GM19240 (cell line): ENCODE measurements around the gene CLEC4D.
"Not testable (repeated sequence)": the region's sequence is repeated elsewhere in the genome, so short reads cannot be mapped to it uniquely, and the experiment has no call there.

ENCODE experiments used
- DNase-seq: peaks from one replicate; pipeline ENCODE4 v3.0.0; 2011; ENCODE audit warnings: low spot score; ENCODE audit not compliant: insufficient read length

CLEC4D gene

DNA sequence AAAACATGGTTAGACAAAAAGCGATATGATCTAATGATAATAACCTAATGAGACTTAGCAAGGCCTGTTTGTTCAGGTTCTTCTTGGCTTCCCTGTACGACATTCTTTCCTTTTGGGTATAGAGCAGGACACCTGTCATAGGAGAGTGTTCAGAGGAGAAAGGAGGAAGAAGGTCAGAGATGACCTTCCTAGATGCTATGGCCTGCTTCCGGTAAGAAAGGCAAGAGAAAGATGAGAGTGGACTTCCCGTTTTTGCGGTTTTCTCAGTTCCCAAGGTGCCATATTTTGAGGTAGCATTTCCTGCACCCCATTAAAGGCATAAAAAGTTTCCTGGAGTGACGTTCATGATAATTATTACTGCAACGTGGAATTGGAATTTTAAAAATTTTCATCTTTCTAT lies 18.7 kb downstream of the CLEC4D start:
- no peak for DNase-seq

DNA sequence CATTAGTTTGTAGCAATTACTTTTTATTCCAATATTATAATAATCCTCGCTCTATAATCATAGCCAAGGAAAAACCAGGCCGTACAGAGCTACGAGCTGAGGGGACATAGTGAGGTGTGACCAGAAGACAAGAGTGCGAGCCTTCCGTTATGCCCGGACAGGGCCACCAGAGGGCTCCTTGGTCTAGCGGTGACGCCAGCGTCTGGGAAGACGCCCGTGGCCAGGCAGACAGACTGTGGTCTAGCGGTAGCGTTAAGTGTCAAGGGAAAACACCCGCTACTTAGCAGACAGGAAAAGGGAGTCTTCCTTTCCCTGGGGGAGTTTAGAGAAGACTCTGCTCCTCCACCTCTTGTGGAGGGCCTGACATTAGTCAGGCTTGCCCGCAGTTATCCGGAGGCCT lies 24.5 kb downstream of the CLEC4D start:
- not testable (repeated sequence) for DNase-seq

DNA sequence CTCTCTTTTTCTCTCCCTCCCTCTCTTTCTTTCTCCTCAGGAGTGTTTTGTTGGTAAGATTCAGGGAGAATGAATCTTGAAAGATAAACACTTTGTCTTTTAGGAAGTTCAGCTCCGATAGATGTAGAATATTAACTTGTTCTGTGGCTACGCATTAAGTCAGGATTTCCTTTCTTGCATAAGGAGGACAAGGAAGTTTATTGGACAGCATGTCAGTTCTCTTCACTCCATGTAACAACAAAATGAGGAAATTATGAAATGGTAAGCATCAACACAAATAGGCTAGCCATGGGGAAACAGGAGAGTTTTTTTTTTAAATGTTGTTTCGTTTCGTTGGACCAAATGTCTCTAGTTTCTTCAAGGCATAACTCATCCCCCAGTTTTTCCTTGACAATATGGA lies 27.5 kb downstream of the CLEC4D start, which contains the start of gene CLEC4E:
TSS of gene CLEC4E (minus strand) at position 75 of the 400 bp plus-strand sequence. CDS start 108 bp downstream, outside the sequence.
- not testable (repeated sequence) for DNase-seq

DNA sequence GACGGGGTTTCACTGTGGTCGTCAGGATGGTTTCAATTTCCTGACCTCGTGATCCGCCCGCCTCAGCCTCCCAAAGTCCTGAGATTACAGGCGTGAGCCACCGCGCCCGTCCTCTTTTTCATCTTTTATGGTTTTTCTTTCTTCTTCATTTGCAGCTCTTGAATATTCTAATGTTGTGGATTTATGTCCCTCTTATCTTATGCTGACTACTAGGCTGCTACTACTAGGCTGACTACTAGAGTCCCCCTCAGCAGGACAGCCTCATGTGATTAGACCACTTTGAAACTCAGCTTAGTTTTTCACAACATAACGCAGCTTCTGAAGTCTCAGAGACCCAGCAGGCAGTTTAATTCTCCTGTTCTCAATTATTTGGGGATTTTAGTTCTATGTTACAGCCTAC lies 28.3 kb downstream of the CLEC4D start:
- DNase-seq, result no peak

DNA sequence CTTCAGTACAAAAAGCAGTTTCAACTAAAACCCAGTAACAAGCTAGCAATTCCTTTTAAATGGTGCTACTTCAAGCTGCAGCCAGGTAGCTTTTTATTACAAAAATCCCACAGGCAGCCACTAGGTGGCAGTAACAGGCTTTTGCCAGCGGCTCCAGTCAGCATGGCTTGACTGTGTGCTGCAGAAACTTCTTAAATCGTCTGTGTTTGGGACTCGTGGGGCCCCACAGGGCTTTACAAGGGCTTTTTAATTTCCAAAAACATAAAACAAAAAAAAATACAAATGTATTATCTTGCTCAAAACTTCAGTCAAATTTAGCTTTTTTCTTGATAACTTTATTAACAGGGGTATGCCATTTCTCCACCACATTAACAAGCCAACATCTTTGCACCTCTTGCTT lies 31.0 kb downstream of the CLEC4D start:
- DNase-seq, result peak; percentile 55

GRCh38 chr12:8546591-8546990 lies 33.3 kb downstream of the CLEC4D start:
- DNase-seq, result no peak

DNA sequence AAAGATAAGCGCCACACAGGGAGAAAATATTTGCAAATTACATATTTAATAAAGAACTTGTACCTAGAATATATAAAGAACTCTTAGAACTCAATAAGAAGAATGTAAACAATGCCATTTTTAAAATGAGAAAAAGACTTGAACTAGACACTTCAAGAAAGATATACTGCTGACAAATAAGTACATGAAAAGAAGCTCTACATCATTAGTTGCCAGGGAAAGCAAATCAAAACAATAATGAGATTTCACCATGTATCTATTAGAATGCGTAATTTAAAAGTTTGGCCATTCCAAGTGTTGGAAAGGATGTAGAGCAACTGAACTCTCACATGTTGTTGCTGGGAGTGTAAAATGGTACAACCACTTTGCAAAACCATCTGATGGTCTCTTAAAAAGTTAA lies 34.3 kb downstream of the CLEC4D start:
- no peak for DNase-seq

DNA sequence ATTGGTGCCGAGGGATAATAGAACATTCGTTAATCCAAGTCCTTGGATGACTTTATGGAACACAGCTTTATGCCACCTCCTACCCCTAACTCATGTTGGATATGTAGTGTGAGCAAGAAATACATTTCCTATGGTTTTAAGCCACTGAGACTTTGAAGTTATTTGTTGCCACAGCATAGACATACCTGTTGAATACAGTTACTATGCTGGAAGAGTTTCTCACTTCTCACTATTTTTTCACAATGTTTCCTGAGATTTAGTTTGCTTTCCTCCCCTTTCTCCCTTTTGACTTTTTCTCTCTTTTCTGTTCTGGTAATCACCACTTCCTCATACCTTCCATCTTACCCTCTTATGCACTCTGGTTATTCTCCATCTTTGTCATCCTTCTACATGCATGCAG lies 34.9 kb downstream of the CLEC4D start:
- no peak for DNase-seq

GRCh38 chr12:8549381-8549780 lies 36.1 kb downstream of the CLEC4D start:
- DNase-seq, result no peak

DNA sequence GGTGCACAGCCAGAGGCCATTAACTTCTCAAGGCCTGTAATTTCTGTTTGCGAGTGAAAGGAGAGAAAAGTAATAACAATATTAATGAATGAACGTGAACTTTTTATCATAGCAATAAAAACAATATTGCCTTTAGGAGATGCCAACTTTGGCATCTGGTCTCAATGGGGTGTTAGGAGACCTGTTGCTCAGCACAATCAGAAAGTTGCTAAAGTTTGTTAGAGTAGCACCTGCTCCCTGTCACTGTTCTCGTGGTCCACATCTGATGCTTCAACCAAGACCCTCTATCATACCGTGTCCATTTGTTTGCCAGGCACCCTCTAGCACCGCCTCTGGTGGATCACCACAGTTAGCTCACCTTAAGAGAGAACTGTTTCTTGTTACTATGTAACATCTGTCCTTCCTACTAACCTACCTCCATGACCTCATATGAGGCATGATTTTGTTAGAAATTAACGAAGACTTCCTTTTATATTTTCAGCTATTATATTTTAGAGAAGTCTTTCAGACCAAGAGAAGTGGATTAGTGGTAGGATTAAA lies 39.9 kb downstream of the CLEC4D start:
- DNase-seq, result no peak

DNA sequence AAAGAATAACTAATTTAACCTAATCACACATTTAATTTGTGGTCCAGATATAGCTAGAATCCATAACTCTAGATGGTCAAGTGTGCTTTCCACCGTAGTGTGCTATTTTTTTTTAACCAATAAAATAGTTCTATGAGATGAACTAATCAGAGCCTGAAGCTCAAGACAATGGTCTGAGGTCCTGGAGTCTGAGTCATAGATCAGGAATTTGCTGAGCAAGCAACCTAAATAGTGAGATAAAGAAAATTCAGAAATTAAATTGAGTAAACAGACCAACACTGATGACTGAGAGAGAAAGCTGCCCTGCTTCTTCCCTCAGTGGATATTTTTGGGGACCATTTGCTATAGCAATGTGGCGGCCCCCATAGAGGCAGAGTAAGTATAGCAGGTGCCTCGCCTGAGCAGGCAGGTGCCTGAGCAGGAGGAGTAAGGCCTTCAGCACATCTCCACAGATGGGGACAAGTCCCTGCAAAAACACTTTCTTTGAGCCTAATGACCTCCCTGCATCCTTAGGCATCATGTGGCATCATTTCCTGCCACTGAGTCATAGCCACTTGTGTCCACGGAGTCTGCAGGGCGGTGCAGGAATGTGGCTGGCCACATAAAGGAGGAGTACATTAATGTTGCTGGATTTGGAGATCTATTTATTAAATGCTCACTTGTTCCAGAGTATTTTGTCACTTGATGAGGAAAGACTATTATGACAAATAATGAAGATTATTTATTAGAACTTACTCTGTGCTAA lies 41.3 kb downstream of the CLEC4D start:
- no peak for DNase-seq

DNA sequence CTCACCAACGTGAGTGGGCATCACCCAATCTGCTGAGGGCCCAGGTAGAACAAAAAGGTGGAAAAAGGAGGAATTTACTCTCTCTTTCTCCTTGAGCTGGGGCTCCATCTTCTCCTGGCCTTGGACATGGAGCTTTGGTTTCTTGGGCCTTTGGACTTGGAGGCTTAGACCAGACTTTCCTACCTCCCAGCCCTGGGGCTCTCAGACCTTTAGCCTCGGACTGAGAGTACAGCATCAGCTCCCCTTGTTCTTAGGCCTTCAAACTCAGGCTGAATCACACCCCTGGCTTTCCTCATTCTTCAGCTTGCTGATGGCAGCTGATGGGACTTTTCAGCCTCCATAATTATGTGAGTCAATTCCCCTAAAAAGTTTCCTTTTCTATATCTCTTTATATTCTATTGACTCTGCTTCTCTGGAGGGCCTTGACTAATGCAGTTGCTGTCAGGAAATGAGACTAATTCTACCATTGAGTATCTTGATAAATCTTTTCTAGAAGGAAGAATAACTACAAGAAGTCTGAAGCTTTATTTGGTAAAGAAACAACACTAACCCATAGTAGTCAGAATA lies 43.3 kb downstream of the CLEC4D start:
- DNase-seq, result no peak

DNA sequence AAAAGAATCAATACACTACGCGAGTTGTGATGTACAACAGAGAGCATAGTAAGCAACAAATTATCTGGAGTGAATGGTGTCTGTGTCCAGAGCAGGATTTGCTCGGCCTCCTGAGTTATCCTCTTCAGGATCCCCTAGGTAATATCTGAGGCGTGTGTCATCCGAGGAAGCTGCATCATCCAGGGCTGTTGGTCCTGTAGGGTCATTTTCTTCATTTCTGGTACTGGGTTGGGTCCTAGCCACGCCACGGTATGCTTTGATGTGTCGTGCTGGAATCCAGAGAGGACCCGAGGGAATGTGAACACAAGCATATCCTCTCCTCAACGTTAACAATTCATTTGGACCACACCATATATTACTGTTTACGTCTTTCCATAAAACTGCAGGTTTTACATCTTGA lies 46.4 kb downstream of the CLEC4D start:
- DNase-seq, result no peak

GRCh38 chr12:8561011-8561410 lies 47.7 kb downstream of the CLEC4D start:
- no peak for DNase-seq

GRCh38 chr12:8562310-8562709 lies 49.0 kb downstream of the CLEC4D start:
- DNase-seq, result no peak

GRCh38 chr12:8563356-8563755 lies 50.1 kb downstream of the CLEC4D start:
- no peak for DNase-seq

GRCh38 chr12:8564656-8565055 lies 51.4 kb downstream of the CLEC4D start:
- DNase-seq, result no peak

GRCh38 chr12:8566052-8566451 lies 52.7 kb downstream of the CLEC4D start:
- not testable (repeated sequence) for DNase-seq

- DNase-seq, result no peak
Observed at GRCh38 chr12:8566525-8566924, 53.2 kb downstream of the CLEC4D start.
